ENCODE data around the gene CAB39L.
"Not testable (repeated sequence)": the region's sequence is repeated elsewhere in the genome, so short reads cannot be mapped to it uniquely, and the experiment has no call there.

Gene CAB39L

GRCh38 chr13:49298903-49299605 lies 144.8 kb downstream of the CAB39L start:
- no peak for DNase-seq
- Histone ChIP-seq H3K9me3 (no peaks in the 10 kb centered on the region), H3K27ac (no peak overlapping the region), H3K27me3 (no peaks in the 10 kb centered on the region), H3K36me3 (peaks cover 0 to 2% (median 0%) of the 10 kb centered on the region in 3 donors), H3K4me1 (peaks cover 0 to 36% (median 12%) of the 10 kb centered on the region in 4 donors), H3K4me3 (no peak overlapping the region)
- intact Hi-C loops (cut with DNase I; ENCODE audit: low total_unique reads), result no loop called here
- TF ChIP-seq, protein P1, sequence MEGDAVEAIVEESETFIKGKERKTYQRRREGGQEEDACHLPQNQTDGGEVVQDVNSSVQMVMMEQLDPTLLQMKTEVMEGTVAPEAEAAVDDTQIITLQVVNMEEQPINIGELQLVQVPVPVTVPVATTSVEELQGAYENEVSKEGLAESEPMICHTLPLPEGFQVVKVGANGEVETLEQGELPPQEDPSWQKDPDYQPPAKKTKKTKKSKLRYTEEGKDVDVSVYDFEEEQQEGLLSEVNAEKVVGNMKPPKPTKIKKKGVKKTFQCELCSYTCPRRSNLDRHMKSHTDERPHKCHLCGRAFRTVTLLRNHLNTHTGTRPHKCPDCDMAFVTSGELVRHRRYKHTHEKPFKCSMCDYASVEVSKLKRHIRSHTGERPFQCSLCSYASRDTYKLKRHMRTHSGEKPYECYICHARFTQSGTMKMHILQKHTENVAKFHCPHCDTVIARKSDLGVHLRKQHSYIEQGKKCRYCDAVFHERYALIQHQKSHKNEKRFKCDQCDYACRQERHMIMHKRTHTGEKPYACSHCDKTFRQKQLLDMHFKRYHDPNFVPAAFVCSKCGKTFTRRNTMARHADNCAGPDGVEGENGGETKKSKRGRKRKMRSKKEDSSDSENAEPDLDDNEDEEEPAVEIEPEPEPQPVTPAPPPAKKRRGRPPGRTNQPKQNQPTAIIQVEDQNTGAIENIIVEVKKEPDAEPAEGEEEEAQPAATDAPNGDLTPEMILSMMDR (IDR thresholded peaks at IDR 0.05), result no peak

- H3K9me3 ChIP-seq, result no peaks in the 10 kb centered on the region
- H3K27ac ChIP-seq, result no peak overlapping the region
- H3K27me3 ChIP-seq, result no peaks in the 10 kb centered on the region
- TF ChIP-seq, protein P1 (IDR thresholded peaks at IDR 0.05), result no peak
- peaks cover 0 to 29% (median 8%) of the 10 kb centered on the region in 4 donors for H3K4me1 ChIP-seq
- peaks cover 0 to 4% (median 0%) of the 10 kb centered on the region in 3 donors for H3K36me3 ChIP-seq
- intact Hi-C loops (cut with DNase I; ENCODE audit: low total_unique reads), result no loop called here
- DNase-seq, result no peak
- H3K4me3 ChIP-seq, result no peak overlapping the region
Observed at GRCh38 chr13:49298416-49298815, 145.4 kb downstream of the CAB39L start.

GRCh38 chr13:49297338-49297737 lies 146.5 kb downstream of the CAB39L start:
- no peak for DNase-seq
- H3K27ac ChIP-seq, result no peak overlapping the region
- H3K36me3 ChIP-seq, result peaks cover 0 to 4% (median 0%) of the 10 kb centered on the region in 3 donors
- no peaks in the 10 kb centered on the region for H3K9me3 ChIP-seq
- TF ChIP-seq, protein P1 (IDR thresholded peaks at IDR 0.05), result no peak
- H3K4me1 ChIP-seq, result peaks cover 0 to 19% (median 12%) of the 10 kb centered on the region in 4 donors
- intact Hi-C loops (cut with DNase I; ENCODE audit: low total_unique reads), result no loop called here
- no peaks in the 10 kb centered on the region for H3K27me3 ChIP-seq
- no peak overlapping the region for H3K4me3 ChIP-seq

DNA sequence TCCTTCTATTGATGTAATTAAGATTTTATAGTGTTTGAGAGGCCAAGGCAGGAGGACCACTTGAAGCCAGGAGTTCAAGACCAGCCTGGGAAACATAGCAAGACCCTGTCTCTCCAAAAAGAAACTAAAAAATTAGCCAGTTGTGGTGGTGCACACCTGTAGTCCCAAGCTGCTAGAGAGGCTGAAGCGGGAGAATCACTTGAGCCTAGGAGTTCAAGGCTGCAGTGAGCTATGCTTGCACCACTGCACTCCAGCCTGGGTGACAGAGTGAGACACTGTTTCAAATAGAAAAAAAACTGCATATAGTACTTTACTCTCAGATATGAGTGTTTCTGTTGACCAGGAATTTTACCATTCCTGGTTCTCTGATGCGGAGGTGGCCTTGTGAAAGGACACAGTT lies 147.2 kb downstream of the CAB39L start:
- H3K4me1 ChIP-seq, result peaks cover 0 to 12% (median 8%) of the 10 kb centered on the region in 4 donors
- DNase-seq, result no peak
- TF ChIP-seq, protein P1 (IDR thresholded peaks at IDR 0.05), result no peak
- H3K36me3 ChIP-seq, result peaks cover 0 to 4% (median 0%) of the 10 kb centered on the region in 3 donors
- intact Hi-C loops (cut with DNase I; ENCODE audit: low total_unique reads), result no loop called here
- no peaks in the 10 kb centered on the region for H3K27me3 ChIP-seq
- H3K27ac ChIP-seq, result no peak overlapping the region
- no peaks in the 10 kb centered on the region for H3K9me3 ChIP-seq
- no peak overlapping the region for H3K4me3 ChIP-seq

GRCh38 chr13:49295244-49295643 lies 148.6 kb downstream of the CAB39L start:
- no peak for DNase-seq
- intact Hi-C loops (cut with DNase I; ENCODE audit: low total_unique reads), result no loop called here
- Histone ChIP-seq H3K27ac (no peak overlapping the region), H3K9me3 (no peaks in the 10 kb centered on the region), H3K27me3 (no peaks in the 10 kb centered on the region), H3K36me3 (peaks cover 0 to 4% (median 0%) of the 10 kb centered on the region in 3 donors), H3K4me3 (no peak overlapping the region), H3K4me1 (peaks cover 0 to 7% (median 2%) of the 10 kb centered on the region in 4 donors)
- TF ChIP-seq, protein P1 (IDR thresholded peaks at IDR 0.05), result no peak

DNA sequence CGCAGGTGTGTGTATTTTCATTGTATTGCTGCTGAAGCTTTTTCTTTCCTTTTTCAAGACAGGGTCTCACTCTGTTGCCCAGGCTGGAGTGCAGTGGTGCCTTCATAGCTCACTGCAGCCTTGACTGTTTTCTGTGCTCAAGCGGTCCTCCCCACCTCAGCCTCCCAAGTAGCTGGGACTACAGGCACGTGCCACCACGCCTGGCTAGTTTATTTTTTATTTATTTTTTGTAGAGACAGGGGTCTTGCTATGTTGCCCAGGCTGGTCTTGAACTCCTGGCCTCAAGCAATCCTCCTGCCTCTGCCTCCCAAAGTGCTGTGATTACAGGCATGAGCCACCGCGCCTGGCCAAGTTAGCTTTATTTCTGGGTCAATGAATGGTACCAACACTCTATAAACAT lies 149.1 kb downstream of the CAB39L start:
- H3K4me3 ChIP-seq; DNase-seq; H3K27ac ChIP-seq; H3K27me3 ChIP-seq; H3K9me3 ChIP-seq; intact Hi-C loops (cut with DNase I; ENCODE audit: low total_unique reads); H3K36me3 ChIP-seq; H3K4me1 ChIP-seq: not testable (repeated sequence)
